C4-2B (cell line): ENCODE measurements around the gene PNPLA5.

ENCODE experiments used
- H3K27ac ChIP-seq: fragments of 450-650 bp; 2 replicates; pipeline ENCODE4 v1.5.1; 2017
- ZFX ChIP-seq: fragments of 450-650 bp; IDR thresholded peaks from 2 replicates; pipeline ENCODE4 v1.6.1; 2017
- TF ChIP-seq, protein P1 (sequence below): fragments of 450-650 bp; conservative IDR thresholded peaks from 2 replicates; pipeline ENCODE4 v1.5.1; 2017; ENCODE audit warnings: mild to moderate bottlenecking

The PNPLA5 gene

GRCh38 chr22:43835166-43835565, 56.6 kb downstream of the PNPLA5 start:
- TF ChIP-seq, protein P1, sequence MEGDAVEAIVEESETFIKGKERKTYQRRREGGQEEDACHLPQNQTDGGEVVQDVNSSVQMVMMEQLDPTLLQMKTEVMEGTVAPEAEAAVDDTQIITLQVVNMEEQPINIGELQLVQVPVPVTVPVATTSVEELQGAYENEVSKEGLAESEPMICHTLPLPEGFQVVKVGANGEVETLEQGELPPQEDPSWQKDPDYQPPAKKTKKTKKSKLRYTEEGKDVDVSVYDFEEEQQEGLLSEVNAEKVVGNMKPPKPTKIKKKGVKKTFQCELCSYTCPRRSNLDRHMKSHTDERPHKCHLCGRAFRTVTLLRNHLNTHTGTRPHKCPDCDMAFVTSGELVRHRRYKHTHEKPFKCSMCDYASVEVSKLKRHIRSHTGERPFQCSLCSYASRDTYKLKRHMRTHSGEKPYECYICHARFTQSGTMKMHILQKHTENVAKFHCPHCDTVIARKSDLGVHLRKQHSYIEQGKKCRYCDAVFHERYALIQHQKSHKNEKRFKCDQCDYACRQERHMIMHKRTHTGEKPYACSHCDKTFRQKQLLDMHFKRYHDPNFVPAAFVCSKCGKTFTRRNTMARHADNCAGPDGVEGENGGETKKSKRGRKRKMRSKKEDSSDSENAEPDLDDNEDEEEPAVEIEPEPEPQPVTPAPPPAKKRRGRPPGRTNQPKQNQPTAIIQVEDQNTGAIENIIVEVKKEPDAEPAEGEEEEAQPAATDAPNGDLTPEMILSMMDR = no peak
- no peak for TF ChIP-seq ZFX
- H3K27ac ChIP-seq = no peak overlapping the region

- no peak overlapping the region for H3K27ac ChIP-seq
- no peak for TF ChIP-seq ZFX
- TF ChIP-seq, protein P1 = no peak
These were observed 58.2 kb downstream of the PNPLA5 start for GRCh38 chr22:43833286-43834240.

GRCh38 chr22:43832393-43833265, 59.2 kb downstream of the PNPLA5 start:
- TF ChIP-seq, protein P1 = no peak
- no peak for TF ChIP-seq ZFX
- no peak overlapping the region for H3K27ac ChIP-seq

- TF ChIP-seq, protein P1 = no peak
- no peak for TF ChIP-seq ZFX
- H3K27ac ChIP-seq = no peak overlapping the region
These were observed 60.0 kb downstream of the PNPLA5 start for GRCh38 chr22:43831561-43832392.

- H3K27ac ChIP-seq = no peak overlapping the region
- TF ChIP-seq ZFX = no peak
- TF ChIP-seq, protein P1 = no peak
These were observed 60.8 kb downstream of the PNPLA5 start for GRCh38 chr22:43830931-43831560.

GRCh38 chr22:43829904-43830851, 61.6 kb downstream of the PNPLA5 start:
- TF ChIP-seq, protein P1 = no peak
- TF ChIP-seq ZFX = no peak
- no peak overlapping the region for H3K27ac ChIP-seq
